ENCODE results near the gene SCYL1. TPM values are rescaled to one million over a fixed set of nuclear protein-coding genes. Genes with fewer than 3 reads are reported as not detected.

SCYL1 gene
- total RNA-seq, 1 donor from 2014 or later = 49.5 TPM

DNA sequence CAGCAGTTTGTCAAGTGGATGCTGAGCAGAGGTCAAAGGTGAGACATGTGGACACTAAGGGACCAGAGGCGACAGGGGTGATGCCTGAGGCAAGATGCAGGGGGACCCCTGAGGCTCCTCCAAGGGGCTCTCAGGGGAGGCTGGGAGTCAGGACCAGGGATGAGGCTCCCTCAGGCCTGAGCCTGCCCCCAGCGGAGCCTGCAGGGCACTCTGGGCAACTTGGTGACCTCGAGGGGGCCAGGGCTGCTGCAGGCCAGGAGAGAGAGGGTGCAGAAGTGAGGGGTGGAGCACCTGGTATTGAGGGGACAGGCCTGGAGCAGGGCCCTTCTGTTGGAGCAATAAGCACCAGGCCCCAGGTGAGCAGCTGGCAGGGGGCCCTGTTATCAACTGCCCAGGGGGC is 57.0 kb downstream of the SCYL1 start:
- H3K27me3 ChIP-seq (ENCODE audit: control insufficient read depth, insufficient read depth, low read length) = no peaks in the 10 kb centered on the region
- no peak overlapping the region for H3K4me3 ChIP-seq (ENCODE audit: low read depth, low read length)
- peaks cover 46% of the 10 kb centered on the region for H3K36me3 ChIP-seq (ENCODE audit: control insufficient read depth, insufficient read depth, low read length)
- FAIRE-seq (no peak), DNase-seq (ENCODE audit: low read depth) (no peak)
- no peak for TF ChIP-seq CTCF (IDR thresholded peaks at IDR 0.05; ENCODE audit: insufficient read depth, low read length, severe bottlenecking)

- FAIRE-seq = no peak
- H3K36me3 ChIP-seq (ENCODE audit: control insufficient read depth, insufficient read depth, low read length) = peaks cover 42% of the 10 kb centered on the region
- no peak for TF ChIP-seq CTCF (IDR thresholded peaks at IDR 0.05; ENCODE audit: insufficient read depth, low read length, severe bottlenecking)
- no peak overlapping the region for H3K4me3 ChIP-seq (ENCODE audit: low read depth, low read length)
- no peaks in the 10 kb centered on the region for H3K27me3 ChIP-seq (ENCODE audit: control insufficient read depth, insufficient read depth, low read length)
- no peak for DNase-seq (ENCODE audit: low read depth)
Measured at GRCh38 chr11:65583589-65583988, 58.7 kb downstream of the SCYL1 start.

DNA sequence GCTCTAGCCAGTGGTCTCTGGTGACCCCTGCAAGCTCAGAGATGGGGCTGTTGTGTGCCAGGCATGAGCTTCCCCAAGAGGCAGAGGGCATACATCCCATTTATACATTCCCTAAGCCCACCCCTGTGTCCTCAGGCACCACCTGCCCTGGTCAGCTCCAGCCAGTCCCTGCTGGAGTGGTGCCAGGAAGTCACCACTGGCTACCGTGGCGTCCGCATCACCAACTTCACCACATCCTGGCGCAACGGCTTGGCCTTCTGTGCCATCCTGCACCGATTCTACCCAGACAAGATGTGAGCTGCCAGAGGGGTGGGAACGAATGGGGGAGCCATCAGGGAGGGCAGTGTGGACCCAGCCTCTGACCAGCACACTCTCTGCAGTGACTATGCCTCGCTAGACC is 59.2 kb downstream of the SCYL1 start:
- H3K4me3 ChIP-seq (ENCODE audit: low read depth, low read length) = no peak overlapping the region
- FAIRE-seq = no peak
- peaks cover 42% of the 10 kb centered on the region for H3K36me3 ChIP-seq (ENCODE audit: control insufficient read depth, insufficient read depth, low read length)
- no peak for TF ChIP-seq CTCF (IDR thresholded peaks at IDR 0.05; ENCODE audit: insufficient read depth, low read length, severe bottlenecking)
- no peak for DNase-seq (ENCODE audit: low read depth)
- H3K27me3 ChIP-seq (ENCODE audit: control insufficient read depth, insufficient read depth, low read length) = no peaks in the 10 kb centered on the region

DNA sequence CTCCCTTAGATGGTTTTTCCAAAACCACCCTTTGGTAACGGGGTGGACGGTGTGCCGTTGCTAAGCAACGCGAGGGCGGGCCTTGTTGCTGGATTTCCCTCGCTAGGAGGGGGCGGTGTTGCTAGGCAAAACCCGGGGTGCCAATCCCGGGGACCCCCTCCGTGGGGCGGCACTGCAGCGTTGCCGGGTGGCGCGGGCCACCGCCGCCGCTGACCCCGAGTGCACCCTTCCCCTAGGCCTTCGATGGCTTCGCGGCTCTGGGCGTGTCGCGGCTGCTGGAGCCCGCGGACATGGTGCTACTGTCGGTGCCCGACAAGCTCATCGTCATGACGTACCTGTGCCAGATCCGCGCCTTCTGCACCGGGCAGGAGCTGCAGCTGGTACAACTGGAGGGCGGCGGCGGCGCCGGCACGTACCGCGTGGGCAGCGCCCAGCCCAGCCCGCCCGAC is 59.9 kb downstream of the SCYL1 start:
- Histone ChIP-seq H3K4me3 (ENCODE audit: low read depth, low read length) (no peak overlapping the region), H3K36me3 (ENCODE audit: control insufficient read depth, insufficient read depth, low read length) (peaks cover 36% of the 10 kb centered on the region), H3K27me3 (ENCODE audit: control insufficient read depth, insufficient read depth, low read length) (no peaks in the 10 kb centered on the region)
- DNase-seq (ENCODE audit: low read depth) = no peak
- no peak for TF ChIP-seq CTCF (IDR thresholded peaks at IDR 0.05; ENCODE audit: insufficient read depth, low read length, severe bottlenecking)
- FAIRE-seq = no peak

DNA sequence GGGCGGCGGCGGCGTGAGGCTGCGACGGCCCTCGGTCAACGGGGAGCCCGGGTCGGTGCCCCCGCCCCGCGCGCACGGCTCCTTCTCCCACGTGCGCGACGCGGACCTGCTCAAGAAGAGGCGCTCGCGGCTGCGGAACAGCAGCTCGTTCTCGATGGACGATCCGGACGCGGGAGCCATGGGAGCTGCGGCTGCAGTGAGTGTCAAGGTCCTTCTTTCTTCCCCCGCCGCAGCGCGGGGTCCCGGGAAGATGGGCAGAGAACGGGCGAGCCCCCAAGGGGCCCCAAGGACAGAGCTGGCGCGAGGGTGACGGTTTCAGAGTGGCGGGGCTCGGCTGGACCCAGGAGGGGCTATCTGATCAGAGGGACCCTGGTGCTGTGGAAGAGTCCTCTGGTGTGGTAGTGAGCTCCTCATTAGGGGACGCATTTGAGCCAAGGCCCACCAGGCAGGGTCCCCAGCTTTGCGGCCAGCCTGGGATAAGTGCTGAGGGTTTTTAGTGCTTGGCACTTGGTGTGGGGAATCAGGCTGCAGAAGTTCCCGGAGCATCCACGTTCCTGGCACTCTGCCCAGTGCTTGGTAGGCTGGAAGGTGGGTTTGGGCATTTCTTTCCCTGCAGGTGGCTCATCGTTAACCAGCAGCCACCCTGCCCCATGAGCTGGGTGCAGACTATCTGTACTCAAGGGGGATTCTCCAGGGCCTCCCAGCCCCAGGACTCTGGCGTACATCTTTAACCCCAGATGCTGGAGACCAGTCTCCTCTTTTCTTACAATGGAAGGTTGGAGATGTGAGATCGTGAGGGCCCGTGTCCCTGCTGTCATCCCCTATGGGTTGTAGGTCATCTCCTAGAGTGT is 60.7 kb downstream of the SCYL1 start:
- TF ChIP-seq CTCF (IDR thresholded peaks at IDR 0.05; ENCODE audit: insufficient read depth, low read length, severe bottlenecking) = no peak
- Histone ChIP-seq H3K4me3 (ENCODE audit: low read depth, low read length) (no peak overlapping the region), H3K36me3 (ENCODE audit: control insufficient read depth, insufficient read depth, low read length) (peaks cover 34% of the 10 kb centered on the region), H3K27me3 (ENCODE audit: control insufficient read depth, insufficient read depth, low read length) (no peaks in the 10 kb centered on the region)
- no peak for DNase-seq (ENCODE audit: low read depth)
- FAIRE-seq = peak; percentile 68

- TF ChIP-seq CTCF (IDR thresholded peaks at IDR 0.05; ENCODE audit: insufficient read depth, low read length, severe bottlenecking) = no peak
- Histone ChIP-seq H3K4me3 (ENCODE audit: low read depth, low read length) (no peak overlapping the region), H3K27me3 (ENCODE audit: control insufficient read depth, insufficient read depth, low read length) (no peaks in the 10 kb centered on the region), H3K36me3 (ENCODE audit: control insufficient read depth, insufficient read depth, low read length) (peaks cover 29% of the 10 kb centered on the region)
- no peak for FAIRE-seq
- no peak for DNase-seq (ENCODE audit: low read depth)
Measured at GRCh38 chr11:65586247-65586630, 61.4 kb downstream of the SCYL1 start.
